ENCODE data around the gene JAKMIP2. TPM values are rescaled to one million over a fixed set of nuclear protein-coding genes. Genes with fewer than 3 reads are reported as not detected.

JAKMIP2 gene
- total and polyA plus RNA-seq, 7 donors = 0.01 to 0.08 (median 0.06) TPM; not detected in 2

DNA sequence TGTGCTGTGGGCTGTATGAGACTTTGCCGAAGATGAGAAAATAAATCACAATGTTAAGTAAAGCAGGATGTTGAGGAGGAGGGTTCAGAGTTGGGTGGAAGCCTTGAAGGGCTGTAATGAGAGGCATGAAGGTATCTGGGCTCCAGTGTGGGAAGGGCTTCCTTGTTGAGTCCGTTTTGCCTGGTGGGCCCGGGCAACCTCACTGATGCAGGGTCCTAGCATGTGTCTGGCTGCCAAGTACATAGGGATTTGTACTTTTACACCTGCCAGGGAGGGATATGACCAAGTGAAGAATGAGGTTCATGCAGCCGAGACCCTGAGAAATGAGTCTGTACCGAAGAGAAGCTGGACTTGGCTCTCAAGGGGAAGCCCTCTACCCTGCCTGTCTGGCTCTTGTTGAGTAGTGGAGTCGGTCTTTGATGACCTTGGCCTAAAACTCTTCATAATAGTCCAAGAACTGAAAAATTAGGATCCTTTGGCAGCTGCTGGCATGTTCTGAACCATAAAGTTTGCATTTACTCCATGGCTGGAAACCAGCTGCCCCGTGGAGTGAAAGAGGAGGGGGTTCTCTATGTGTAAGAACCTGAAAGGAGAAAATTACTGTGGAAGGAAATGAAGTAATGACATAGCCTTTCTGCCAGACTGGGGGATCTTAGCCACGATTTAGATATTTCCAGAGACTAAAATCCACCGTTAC, 213.7 kb downstream of the JAKMIP2 start:
- TF ChIP-seq CTCF (IDR thresholded peaks at IDR 0.05) = no peak
- Histone ChIP-seq H3K36me3 (ENCODE audit: insufficient read depth in 1 of 2, low read depth in 1 of 2) (no peaks in the 10 kb centered on the region), H3K4me1 (no peaks in the 10 kb centered on the region), H3K9me3 (no peaks in the 10 kb centered on the region), H3K4me3 (no peak overlapping the region), H3K27ac (no peak overlapping the region), H3K27me3 (ENCODE audit: insufficient read depth in 3 of 3, low read length in 2 of 3) (no peaks in the 10 kb centered on the region)
- intact Hi-C loops (cut with DNase I) = no loop called here
- DNase-seq (no peak), ATAC-seq (no peak)
- 40 to 54% (median 41%) methylated on average over 9 of the region's 9 CpGs for WGBS, 3 donors

- 68 to 71% (median 70%) methylated on average over 9 of the region's 9 CpGs for WGBS, 3 donors
- Histone ChIP-seq H3K9me3 (no peaks in the 10 kb centered on the region), H3K27me3 (ENCODE audit: insufficient read depth in 3 of 3, low read length in 2 of 3) (no peaks in the 10 kb centered on the region), H3K4me1 (no peaks in the 10 kb centered on the region), H3K4me3 (no peak overlapping the region), H3K27ac (no peak overlapping the region), H3K36me3 (ENCODE audit: insufficient read depth in 1 of 2, low read depth in 1 of 2) (no peaks in the 10 kb centered on the region)
- intact Hi-C loops (cut with DNase I) = no loop called here
- TF ChIP-seq CTCF (IDR thresholded peaks at IDR 0.05) = no peak
- ATAC-seq (no peak), DNase-seq (no peak)
Measured at GRCh38 chr5:147567917-147568598, 214.5 kb downstream of the JAKMIP2 start.

DNA sequence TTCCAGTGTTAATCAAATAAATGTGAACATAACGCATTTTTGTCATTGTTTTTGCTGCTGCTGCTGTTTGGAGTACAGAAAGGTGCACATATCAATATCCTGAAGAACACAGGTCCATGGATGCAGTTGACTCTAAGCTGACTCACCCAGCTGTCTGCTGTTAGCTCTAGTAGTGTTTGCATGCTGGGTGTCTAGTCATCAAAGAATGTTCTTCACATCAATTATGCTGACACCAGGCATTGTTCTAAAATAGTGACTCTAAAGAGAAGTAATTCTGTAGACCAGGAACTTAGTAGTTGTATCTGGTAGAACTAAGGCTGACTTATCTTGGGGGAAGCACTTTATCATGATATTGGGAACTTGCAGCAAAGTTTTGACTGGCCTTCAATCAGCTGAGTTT, 217.0 kb downstream of the JAKMIP2 start:
- Histone ChIP-seq H3K4me3 (no peak overlapping the region), H3K4me1 (no peaks in the 10 kb centered on the region), H3K36me3 (ENCODE audit: insufficient read depth in 1 of 2, low read depth in 1 of 2) (no peaks in the 10 kb centered on the region), H3K9me3 (no peaks in the 10 kb centered on the region), H3K27ac (no peak overlapping the region), H3K27me3 (ENCODE audit: insufficient read depth in 3 of 3, low read length in 2 of 3) (no peaks in the 10 kb centered on the region)
- no peak for TF ChIP-seq CTCF (IDR thresholded peaks at IDR 0.05)
- WGBS, 3 donors = 95 to 98% (median 97%) methylated on average over 1 of the region's 1 CpG
- DNase-seq (no peak), ATAC-seq (no peak)
- intact Hi-C loops (cut with DNase I) = no loop called here

- no peak for ATAC-seq
- Histone ChIP-seq H3K9me3 (no peaks in the 10 kb centered on the region), H3K27ac (no peak overlapping the region), H3K27me3 (ENCODE audit: insufficient read depth in 3 of 3, low read length in 2 of 3) (no peaks in the 10 kb centered on the region), H3K36me3 (ENCODE audit: insufficient read depth in 1 of 2, low read depth in 1 of 2) (no peaks in the 10 kb centered on the region), H3K4me1 (no peaks in the 10 kb centered on the region), H3K4me3 (no peak overlapping the region)
- no peak for TF ChIP-seq CTCF (IDR thresholded peaks at IDR 0.05)
- intact Hi-C loops (cut with DNase I) = loop anchor here (5.0 kb wide), 2 partner anchors 112 to 157 kb away; no protein-coding TSS in a partner anchor
- DNase-seq = no peak
- WGBS, 3 donors = 64 to 69% (median 69%) methylated on average over 3 of the region's 3 CpGs
Measured at GRCh38 chr5:147564124-147564486, 218.4 kb downstream of the JAKMIP2 start.

Measured in psoas muscle (tissue), 8 donors.